Gastroesophageal sphincter (tissue), 4 donors: ENCODE results near the gene ROBO1. TPM values are rescaled to one million over a fixed set of nuclear protein-coding genes. Genes with fewer than 3 reads are reported as not detected.

Experiments
- ATAC-seq: fragments of 150-250 bp; one replicate; pipeline ENCODE4 v1.9.1; 2016; ENCODE audit warnings: mild to moderate bottlenecking, moderate library complexity
- H3K27ac ChIP-seq, 4 donors: fragments of 200-600 bp; sonication (generic) in 3 of 4; 1 replicate in 3 of 4; 2 replicates in 1 of 4; pipeline ENCODE4 v1.5.1; 2016 to 2019
- H3K27me3 ChIP-seq: fragments of 200-600 bp; sonication (generic); one replicate; pipeline ENCODE4 v1.5.1; 2019
- H3K36me3 ChIP-seq, 2 donors: fragments of 200-600 bp; sonication (generic); one replicate each; pipeline ENCODE4 v1.5.1; 2019; ENCODE audit warnings: control low read depth in 1 of 2
- H3K4me1 ChIP-seq, 3 donors: fragments of 200-600 bp; sonication (generic); 1 replicate in 2 of 3; 2 replicates in 1 of 3; pipeline ENCODE4 v1.5.1; 2016 to 2019; ENCODE audit warnings: control low read depth in 2 of 3
- H3K4me3 ChIP-seq, 2 donors: fragments of 200-600 bp; sonication (generic); one replicate each; pipeline ENCODE4 v1.5.1; 2019; ENCODE audit warnings: mild to moderate bottlenecking in 1 of 2, moderate library complexity in 1 of 2
- H3K9me3 ChIP-seq, 3 donors: fragments of 200-600 bp; sonication (generic); one replicate each; pipeline ENCODE4 v1.5.1; 2017 to 2019; ENCODE audit warnings: control low read depth in 2 of 3
- EP300 ChIP-seq: sonication (generic); formaldehyde crosslinking; IDR thresholded peaks from one replicate; pipeline ENCODE4 v1.6.1; 2017; ENCODE audit warnings: antibody characterized with exemption, mild to moderate bottlenecking
- POLR2A ChIP-seq, 2 donors: fragments of 450-650 bp; IDR thresholded peaks; one replicate each; pipeline ENCODE4 v1.6.1; 2017; ENCODE audit warnings: antibody characterized with exemption in 2 of 2, mild to moderate bottlenecking in 2 of 2, moderate library complexity in 1 of 2
- POLR2AphosphoS5 ChIP-seq: sonication (generic); formaldehyde crosslinking; IDR thresholded peaks from one replicate; pipeline ENCODE4 v1.6.1; 2017; ENCODE audit warnings: antibody characterized with exemption
- WGBS, 2 donors: methylation state at CpG; one replicate each; pipeline ENCODE4 v1.1.5; 2018; ENCODE audit warnings: low coverage in 1 of 2; 5-methylcytosine and 5-hydroxymethylcytosine counted together
- total RNA-seq, 4 donors: library from RNA; depleted of rRNA; stranded (reverse); fragments of >200 nt; gene quantifications; one replicate each; pipeline ENCODE4 v1.1.0, GENCODE V29; 2016
- TF ChIP-seq, protein P1 (sequence below), 4 experiments: fragments of 200-600 bp in 2 of 4; fragments of 450-650 bp in 2 of 4; sonication (generic) in 1 of 4; IDR thresholded peaks; one replicate each; pipeline ENCODE4 v1.5.1; 2017 to 2019; ENCODE audit warnings: antibody characterized with exemption in 4 of 4, mild to moderate bottlenecking in 2 of 4, moderate library complexity in 2 of 4

The ROBO1 gene
- total RNA-seq, 4 donors from 2014 or later: 9.7 to 15.3 (median 12.9) TPM

DNA sequence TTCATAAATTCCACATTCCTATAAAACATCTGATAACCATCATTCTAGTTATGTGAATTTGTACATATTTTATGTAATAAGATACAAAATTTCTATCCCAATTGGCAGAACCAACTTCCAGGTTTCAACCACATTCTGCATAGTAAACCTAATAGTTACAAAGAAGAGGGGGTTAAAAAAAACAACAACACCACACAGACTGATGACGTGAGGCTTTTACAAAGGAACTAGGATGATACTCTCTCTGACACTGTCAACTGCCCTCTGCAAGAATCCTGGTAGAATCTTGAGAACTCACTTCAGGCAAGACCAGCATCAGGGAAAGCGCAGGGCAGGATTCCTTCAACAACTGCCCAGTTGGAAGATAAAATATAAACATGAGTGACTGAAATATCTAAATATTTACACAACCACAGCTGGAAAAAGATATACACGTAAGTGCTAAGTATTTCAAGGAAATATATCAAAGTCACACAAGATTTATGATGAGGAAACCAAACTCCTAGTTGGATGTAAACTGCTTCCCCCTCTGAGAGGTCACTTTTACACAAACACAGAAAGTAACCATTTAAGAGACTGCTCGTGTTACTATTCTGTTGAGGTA is 816.4 kb downstream of the ROBO1 start:
- no peak for TF ChIP-seq EP300
- TF ChIP-seq, protein P1, sequence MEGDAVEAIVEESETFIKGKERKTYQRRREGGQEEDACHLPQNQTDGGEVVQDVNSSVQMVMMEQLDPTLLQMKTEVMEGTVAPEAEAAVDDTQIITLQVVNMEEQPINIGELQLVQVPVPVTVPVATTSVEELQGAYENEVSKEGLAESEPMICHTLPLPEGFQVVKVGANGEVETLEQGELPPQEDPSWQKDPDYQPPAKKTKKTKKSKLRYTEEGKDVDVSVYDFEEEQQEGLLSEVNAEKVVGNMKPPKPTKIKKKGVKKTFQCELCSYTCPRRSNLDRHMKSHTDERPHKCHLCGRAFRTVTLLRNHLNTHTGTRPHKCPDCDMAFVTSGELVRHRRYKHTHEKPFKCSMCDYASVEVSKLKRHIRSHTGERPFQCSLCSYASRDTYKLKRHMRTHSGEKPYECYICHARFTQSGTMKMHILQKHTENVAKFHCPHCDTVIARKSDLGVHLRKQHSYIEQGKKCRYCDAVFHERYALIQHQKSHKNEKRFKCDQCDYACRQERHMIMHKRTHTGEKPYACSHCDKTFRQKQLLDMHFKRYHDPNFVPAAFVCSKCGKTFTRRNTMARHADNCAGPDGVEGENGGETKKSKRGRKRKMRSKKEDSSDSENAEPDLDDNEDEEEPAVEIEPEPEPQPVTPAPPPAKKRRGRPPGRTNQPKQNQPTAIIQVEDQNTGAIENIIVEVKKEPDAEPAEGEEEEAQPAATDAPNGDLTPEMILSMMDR (IDR thresholded peaks at IDR 0.05): no peak
- no peak for TF ChIP-seq POLR2A (IDR thresholded peaks at IDR 0.05)
- TF ChIP-seq POLR2AphosphoS5: peak; percentile 71
- no peak for ATAC-seq
- WGBS, 2 donors: 9 to 12% methylated on average over 4 of the region's 4 CpGs
- no peak overlapping the region for H3K4me3 ChIP-seq
- no peaks in the 10 kb centered on the region for H3K27me3 ChIP-seq
- no peak overlapping the region for H3K27ac ChIP-seq
- H3K4me1 ChIP-seq: peaks cover 0 to 21% (median 0%) of the 10 kb centered on the region in 3 donors
- no peaks in the 10 kb centered on the region for H3K9me3 ChIP-seq
- H3K36me3 ChIP-seq: no peaks in the 10 kb centered on the region

DNA sequence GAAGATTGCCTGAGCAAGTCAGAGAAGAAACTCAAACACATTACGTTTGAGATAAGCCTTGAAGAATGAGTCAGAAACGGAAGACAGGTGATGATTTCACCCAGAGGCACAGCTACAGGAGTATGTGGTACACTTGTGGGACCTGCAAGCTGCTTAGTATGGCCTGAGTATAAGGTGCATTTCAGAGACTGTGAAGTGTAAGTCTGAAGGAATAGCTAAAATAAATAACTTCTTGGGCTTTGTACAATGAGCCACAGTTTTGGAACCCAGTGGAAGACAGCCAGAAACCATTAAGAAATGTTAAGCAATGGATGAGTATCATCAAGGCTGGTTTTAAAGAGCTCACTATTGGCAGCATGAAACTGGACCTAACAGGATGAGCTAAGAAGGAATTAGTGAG is 826.2 kb downstream of the ROBO1 start:
- H3K4me1 ChIP-seq: peaks cover 0 to 7% (median 0%) of the 10 kb centered on the region in 3 donors
- WGBS, 2 donors: 39 to 75% methylated on average over 2 of the region's 2 CpGs
- ATAC-seq: peak; percentile 73
- H3K4me3 ChIP-seq: no peak overlapping the region
- H3K27me3 ChIP-seq: no peaks in the 10 kb centered on the region
- no peak overlapping the region for H3K27ac ChIP-seq
- H3K36me3 ChIP-seq: no peaks in the 10 kb centered on the region
- TF ChIP-seq EP300: no peak
- H3K9me3 ChIP-seq: peaks cover 0 to 22% (median 0%) of the 10 kb centered on the region in 3 donors

DNA sequence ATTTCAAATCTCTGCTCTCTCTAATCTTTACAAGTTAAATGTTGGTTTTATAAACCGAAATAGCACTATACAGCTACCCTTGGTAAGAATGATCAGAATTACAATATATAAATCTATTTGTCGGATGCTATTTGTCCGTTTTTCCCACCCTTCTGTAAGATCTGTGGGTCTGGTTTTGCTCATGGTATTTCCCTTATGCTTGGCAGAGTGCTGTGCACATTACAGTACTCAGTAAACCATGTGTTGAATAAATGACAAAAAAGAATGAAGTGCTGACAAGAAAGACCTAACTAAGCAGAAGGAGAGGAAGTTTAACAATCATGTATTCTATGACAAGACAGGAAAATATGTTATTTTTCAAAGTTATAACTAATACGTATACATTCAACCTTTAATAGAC is 827.2 kb downstream of the ROBO1 start:
- Histone ChIP-seq H3K36me3 (no peaks in the 10 kb centered on the region), H3K4me3 (no peak overlapping the region), H3K4me1 (peaks cover 0 to 7% (median 0%) of the 10 kb centered on the region in 3 donors), H3K9me3 (peaks cover 0 to 15% (median 0%) of the 10 kb centered on the region in 3 donors), H3K27me3 (no peaks in the 10 kb centered on the region), H3K27ac (no peak overlapping the region)
- no peak for ATAC-seq
- TF ChIP-seq POLR2AphosphoS5: no peak
- no peak for TF ChIP-seq EP300
- no peak for TF ChIP-seq POLR2A (IDR thresholded peaks at IDR 0.05)
- WGBS, 2 donors: 53 to 63% methylated on average over 4 of the region's 4 CpGs

DNA sequence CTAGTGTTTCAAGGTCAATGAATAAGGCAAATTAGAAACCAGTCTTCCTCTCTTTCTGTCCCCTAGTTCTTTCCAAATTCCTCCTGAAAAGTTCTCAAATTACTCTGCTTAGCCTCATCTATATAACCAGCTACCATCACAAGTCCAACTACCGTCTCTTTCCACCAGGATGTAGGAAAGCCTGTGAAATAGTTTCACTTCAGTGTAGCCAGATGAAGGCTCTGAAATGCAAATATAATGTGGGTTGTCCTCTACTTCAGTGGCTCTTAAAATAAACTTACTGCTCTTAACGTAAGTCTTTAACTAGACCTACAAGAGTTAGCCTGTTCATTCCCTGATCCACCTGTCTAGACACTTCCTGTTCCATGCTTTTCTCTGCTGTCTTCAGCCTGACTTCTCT is 827.7 kb downstream of the ROBO1 start:
- TF ChIP-seq, protein P1 (IDR thresholded peaks at IDR 0.05): no peak
- TF ChIP-seq POLR2AphosphoS5 (no peak), POLR2A (IDR thresholded peaks at IDR 0.05) (no peak), EP300 (no peak)
- Histone ChIP-seq H3K27me3 (no peaks in the 10 kb centered on the region), H3K4me3 (no peak overlapping the region), H3K36me3 (no peaks in the 10 kb centered on the region), H3K9me3 (peaks cover 0 to 10% (median 0%) of the 10 kb centered on the region in 3 donors), H3K27ac (no peak overlapping the region), H3K4me1 (peaks cover 0 to 7% (median 0%) of the 10 kb centered on the region in 3 donors)
- ATAC-seq: no peak
- WGBS, 2 donors: 84 to 90% methylated on average over 2 of the region's 2 CpGs

DNA sequence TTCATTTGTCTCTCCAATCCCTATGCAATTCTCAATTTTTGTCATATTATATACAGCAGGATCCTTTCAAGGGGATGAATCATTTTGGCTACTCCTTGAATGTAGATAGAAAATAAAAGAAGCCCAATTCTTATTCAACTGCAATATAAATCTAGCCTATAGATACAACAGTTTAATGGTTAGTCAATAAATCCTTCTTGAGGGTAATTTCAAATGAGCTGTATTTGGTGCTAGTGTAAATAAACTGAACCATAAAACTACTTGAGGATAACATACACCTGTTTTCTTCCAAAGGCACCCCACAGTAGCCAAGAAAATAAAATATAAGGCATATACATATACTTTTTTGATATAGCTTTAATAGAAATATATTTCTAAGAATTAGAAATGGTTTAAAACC is 830.3 kb downstream of the ROBO1 start:
- TF ChIP-seq POLR2A (IDR thresholded peaks at IDR 0.05) (no peak), EP300 (no peak), POLR2AphosphoS5 (no peak)
- TF ChIP-seq, protein P1 (IDR thresholded peaks at IDR 0.05): no peak
- no peak overlapping the region for H3K4me3 ChIP-seq

DNA sequence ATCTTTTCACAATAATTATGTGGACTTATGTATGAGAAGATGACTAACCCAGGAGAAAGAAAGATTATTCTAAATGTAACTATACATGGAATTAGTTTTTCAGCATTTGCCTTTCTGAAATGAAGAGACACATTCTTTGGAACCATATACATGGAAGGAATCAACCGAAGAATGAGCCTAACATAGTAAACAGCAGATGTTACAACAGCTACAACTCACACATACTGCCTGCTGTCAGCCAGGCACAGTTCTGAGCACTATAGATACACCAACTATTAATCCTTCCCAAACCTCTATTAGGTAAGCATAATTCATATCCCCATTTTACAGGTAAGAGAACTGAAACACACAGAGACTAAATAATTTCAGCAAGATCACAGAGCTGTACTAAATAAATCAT is 840.0 kb downstream of the ROBO1 start:
- WGBS, 2 donors: 93 to 100% methylated on average over 1 of the region's 1 CpG
- no peaks in the 10 kb centered on the region for H3K27me3 ChIP-seq

More for the DNA sequence above, 830.3 kb downstream of the ROBO1 start:
- H3K4me1 ChIP-seq: peaks cover 0 to 7% (median 0%) of the 10 kb centered on the region in 3 donors
- H3K9me3 ChIP-seq: no peaks in the 10 kb centered on the region
- no peaks in the 10 kb centered on the region for H3K36me3 ChIP-seq
- H3K27ac ChIP-seq: no peak overlapping the region
- H3K27me3 ChIP-seq: no peaks in the 10 kb centered on the region
- ATAC-seq: no peak

More for the DNA sequence above, 840.0 kb downstream of the ROBO1 start:
- ATAC-seq: no peak
- no peak overlapping the region for H3K27ac ChIP-seq
- no peak overlapping the region for H3K4me3 ChIP-seq
- H3K36me3 ChIP-seq: no peaks in the 10 kb centered on the region
- no peaks in the 10 kb centered on the region for H3K9me3 ChIP-seq
- H3K4me1 ChIP-seq: no peaks in the 10 kb centered on the region
- TF ChIP-seq POLR2A (IDR thresholded peaks at IDR 0.05): no peak
- TF ChIP-seq, protein P1 (IDR thresholded peaks at IDR 0.05): no peak
- no peak for TF ChIP-seq EP300
- no peak for TF ChIP-seq POLR2AphosphoS5
